NCI-H2171 treated with DMSO at 0.1 percent for 48 hours (cell line): ENCODE measurements around the gene LAMC3.
A peak's percentile ranks its signal among the peaks of the same experiment; 100 is the strongest.
"Not testable (repeated sequence)": the region's sequence is repeated elsewhere in the genome, so short reads cannot be mapped to it uniquely, and the experiment has no call there.

ENCODE experiments used
- DNase-seq: peaks from one replicate; lab custom pipeline; 2025; lab: John Stamatoyannopoulos, UW

Gene LAMC3

DNA sequence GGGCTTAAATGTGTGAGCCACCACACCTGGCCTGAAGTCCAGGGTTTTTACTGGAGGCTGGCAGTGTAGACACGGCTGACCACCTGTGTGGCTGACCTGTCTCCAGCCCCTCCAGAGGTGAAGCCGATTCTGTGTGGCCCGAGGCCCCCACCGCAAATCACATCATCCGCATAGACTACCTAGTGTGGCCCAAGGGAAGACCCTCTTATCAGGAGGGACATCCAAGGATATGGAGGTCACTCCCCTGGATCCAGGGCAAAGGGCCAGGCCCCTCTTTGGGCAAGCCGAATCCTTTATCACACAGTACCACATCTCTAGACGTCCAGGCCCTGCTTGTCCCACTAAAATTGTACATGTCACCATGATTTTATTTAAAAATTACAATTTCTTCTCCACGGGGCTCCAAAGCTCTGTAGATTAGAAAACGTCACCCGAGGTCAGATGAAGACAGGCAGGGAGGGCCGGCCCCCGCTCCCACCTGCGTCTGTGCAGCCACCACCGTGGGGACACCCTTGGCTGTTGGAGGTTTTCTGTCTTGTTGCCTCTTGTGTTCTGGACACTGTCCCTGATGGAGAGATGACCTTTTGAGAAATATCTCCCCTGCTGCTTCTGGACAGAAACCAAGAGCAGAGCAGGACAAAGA is 20.1 kb downstream of the LAMC3 start:
- no peak for DNase-seq

DNA sequence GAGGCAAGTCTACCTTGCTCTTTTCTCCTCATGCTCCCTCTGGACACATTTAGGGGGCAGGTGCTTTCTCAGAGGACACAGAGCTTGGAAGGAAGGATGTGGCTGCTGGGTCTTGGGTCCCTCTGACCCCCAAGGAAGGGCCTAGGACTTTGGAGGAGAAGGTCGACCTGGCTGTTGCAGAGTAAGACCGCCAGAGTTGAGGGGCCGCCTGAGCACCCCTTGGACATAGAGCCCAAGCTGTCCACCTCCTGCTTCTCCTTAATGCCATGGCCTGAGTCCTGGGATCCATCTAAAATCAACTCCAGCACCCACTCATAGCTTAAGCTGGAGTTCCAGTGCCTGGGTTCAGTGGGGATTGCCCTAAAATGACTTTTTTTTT is 20.6 kb downstream of the LAMC3 start:
- no peak for DNase-seq

DNA sequence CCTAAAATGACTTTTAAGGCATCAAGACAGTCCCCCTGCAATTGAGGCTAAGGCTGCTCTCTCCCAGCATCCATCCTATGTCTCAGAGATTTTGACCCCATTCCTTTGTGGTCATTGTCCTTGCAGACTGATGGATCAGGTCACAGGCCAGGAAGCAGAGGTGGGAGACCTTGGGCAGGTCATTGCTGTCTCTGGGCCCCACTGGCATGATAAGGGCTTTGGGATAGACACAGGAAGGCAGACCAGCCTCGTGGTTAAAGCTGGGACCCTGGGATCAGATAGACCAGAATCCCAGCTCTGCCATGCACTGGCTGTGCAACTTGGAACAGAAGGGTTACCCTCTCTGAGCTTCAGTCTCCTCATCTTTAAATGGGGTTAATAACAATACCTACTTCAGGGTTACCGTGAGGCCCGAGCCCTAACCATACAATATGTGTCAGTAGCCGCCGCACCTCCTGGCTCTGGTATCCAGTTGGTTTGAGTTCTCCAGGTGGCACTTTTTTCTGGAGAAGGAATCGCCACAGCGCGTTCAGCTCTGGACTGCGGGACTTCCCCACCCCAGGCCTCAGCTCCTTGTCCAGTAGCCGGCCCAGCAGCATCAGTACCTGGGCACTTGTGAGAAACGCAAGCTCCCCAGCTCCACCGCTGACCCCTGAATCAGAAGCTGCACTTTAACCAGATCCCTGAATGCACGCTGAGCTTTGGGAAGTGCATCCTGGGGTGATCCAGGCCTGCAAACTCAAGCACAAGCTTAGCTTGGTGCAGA is 21.4 kb downstream of the LAMC3 start:
- no peak for DNase-seq

GRCh38 chr9:131031005-131031641 is 22.1 kb downstream of the LAMC3 start:
- DNase-seq: no peak

- DNase-seq: no peak
Measured at GRCh38 chr9:131031642-131032005, 22.6 kb downstream of the LAMC3 start.

- no peak for DNase-seq
Measured at GRCh38 chr9:131032384-131032783, 23.4 kb downstream of the LAMC3 start.

DNA sequence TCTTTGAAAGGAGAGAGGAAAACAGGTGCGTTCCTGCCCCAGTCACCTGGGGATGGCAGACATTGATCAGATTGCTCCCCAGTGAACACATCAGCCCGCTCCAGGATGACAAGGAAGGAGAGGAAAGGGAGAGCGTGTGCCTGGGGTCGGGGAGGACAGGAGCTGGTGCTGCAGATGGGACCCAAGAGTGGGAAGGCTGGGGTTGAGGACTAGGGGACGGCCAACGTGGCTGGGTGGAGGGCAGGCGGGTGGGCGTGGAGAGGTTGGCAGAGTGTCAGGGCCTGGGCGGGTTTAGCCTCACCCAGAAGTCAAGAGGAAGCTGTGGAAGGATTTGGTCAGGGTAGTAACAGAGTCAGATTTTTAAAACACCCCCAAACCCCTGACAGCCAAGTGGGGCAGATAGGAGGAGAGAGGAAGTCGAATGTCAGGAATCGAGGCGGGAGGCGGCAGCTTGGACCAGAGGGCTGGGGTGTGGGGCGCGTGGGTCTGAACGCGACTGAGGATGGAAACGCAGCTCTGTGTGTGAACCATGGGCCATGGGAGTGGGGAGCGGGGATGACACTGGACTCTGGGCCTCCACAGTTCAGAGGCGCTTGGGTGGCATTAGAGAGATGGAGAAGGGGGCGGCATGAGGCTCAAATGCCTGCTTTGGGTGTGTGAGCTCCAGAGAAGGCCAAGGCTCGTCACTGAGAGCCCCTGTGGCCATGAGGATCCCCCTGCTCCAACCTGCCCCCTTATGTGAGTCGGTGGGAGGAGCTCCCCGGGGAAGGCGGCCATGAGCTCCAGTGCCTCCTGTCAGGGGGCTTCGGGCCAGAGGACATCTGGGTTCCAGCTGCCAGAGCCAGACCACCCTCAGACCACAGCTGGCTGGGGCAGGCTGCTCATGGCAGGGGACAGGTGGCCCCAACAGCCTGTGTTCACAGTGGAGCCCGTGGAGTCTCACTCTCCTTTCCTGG is 24.6 kb downstream of the LAMC3 start:
- peak; percentile 19 for DNase-seq

- DNase-seq: no peak
Measured at GRCh38 chr9:131034268-131034667, 25.3 kb downstream of the LAMC3 start.

DNA sequence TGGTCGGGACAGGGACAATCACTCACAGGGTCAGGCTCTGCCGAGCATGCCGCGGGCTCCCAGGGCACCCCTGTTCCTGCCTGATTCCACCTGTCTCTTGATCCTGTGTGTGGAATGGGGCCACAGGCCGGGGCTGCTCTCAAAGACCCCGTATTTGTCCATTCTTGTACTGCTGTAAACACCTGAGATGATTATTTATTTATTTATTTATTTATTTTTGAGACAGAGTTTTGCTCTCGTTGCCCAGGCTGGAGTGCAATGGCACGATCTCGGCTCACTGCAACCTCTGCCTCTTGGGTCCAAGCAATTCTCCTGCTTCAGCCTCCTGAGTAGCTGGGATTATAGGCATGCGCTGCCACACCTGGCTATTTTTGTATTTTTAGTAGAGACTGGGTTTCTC is 25.8 kb downstream of the LAMC3 start:
- not testable (repeated sequence) for DNase-seq

- no peak for DNase-seq
Measured at GRCh38 chr9:131035548-131035947, 26.6 kb downstream of the LAMC3 start.

DNA sequence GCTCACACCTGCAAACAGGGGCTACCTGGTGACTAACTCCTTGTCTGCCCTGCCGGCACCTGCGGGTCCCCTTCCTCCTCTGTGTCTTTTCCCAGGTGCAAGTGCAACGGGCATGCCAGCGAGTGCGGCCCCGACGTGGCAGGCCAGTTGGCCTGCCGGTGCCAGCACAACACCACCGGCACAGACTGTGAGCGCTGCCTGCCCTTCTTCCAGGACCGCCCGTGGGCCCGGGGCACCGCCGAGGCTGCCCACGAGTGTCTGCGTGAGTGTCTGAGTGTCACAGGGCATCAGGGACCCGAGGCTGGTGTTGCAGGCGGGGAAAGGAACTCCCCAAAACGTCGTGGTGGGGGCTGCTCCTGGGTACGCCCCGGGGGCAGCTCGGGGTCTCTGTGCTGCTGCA is 27.1 kb downstream of the LAMC3 start:
- DNase-seq: no peak

DNA sequence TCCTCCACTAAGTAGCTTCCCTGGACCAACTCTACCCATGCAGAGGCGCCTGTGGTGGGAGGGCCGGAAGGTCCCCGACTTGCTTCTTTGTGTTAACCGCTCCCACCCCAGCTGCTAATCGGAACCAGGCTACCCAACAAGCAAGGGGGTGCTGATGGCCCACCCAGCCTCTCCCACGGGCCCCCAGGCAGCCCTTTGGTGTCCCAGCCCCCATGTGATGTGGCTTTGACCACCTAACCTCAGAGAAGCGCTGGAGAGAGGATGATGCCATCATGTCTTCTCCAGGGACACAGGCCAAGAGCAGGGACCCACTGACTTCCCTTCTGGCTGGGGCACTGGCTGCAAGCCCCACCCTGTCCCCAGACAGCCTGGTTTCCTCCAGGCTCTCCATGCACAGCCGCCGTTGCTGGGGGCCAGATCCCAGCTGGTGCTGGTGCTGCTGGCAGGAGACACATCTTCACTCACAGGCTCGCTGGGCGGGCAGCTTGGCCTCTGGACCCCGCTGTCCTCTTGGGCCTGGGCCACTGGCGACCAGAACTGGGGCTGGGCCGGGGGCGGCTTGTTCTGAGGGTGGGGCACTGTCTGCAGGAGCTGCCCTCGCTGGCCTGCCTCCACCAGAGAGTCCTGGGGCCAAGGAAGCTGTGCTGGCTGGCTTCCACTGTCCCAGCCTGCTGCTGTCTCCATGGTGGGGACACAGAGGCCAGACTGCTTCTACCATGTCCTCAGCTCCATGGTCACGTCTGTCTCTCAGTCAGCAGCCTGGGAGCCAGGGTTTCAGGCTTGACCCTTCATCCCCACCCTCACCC is 27.8 kb downstream of the LAMC3 start:
- no peak for DNase-seq

- DNase-seq: no peak
Measured at GRCh38 chr9:131037335-131038255, 28.6 kb downstream of the LAMC3 start.

GRCh38 chr9:131038256-131039128 is 29.5 kb downstream of the LAMC3 start:
- DNase-seq: no peak

GRCh38 chr9:131039129-131039954 is 30.4 kb downstream of the LAMC3 start:
- DNase-seq: no peak

GRCh38 chr9:131042666-131043065 is 33.7 kb downstream of the LAMC3 start:
- DNase-seq: no peak

- DNase-seq: no peak
Measured at GRCh38 chr9:131043087-131043486, 34.1 kb downstream of the LAMC3 start.

DNA sequence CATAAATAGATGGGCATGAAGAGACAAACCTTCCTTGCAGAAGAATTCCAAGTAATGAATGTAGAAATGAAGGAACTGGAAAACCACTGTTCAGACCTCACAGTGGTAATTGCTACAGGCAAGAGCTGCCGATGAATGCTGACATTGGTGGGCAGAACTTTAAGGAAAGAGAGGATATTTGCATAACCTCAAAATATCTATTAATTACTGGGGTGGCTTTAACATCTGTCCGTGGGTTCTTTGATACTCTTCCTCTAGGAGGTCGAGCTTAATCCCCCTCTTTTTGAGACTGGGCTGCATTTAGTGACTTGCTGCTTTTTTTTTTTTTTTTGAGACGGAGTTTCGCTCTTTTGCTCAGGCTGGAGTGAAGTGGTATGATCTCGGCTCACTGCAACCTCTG is 34.7 kb downstream of the LAMC3 start:
- DNase-seq: no peak
